Measurements from ENCODE around the gene SAP25. TPM values are rescaled to one million over a fixed set of nuclear protein-coding genes. Genes with fewer than 3 reads are reported as not detected.

SAP25 gene
- polyA plus RNA-seq, 1 donor from 2014 or later = 0.52 TPM

DNA sequence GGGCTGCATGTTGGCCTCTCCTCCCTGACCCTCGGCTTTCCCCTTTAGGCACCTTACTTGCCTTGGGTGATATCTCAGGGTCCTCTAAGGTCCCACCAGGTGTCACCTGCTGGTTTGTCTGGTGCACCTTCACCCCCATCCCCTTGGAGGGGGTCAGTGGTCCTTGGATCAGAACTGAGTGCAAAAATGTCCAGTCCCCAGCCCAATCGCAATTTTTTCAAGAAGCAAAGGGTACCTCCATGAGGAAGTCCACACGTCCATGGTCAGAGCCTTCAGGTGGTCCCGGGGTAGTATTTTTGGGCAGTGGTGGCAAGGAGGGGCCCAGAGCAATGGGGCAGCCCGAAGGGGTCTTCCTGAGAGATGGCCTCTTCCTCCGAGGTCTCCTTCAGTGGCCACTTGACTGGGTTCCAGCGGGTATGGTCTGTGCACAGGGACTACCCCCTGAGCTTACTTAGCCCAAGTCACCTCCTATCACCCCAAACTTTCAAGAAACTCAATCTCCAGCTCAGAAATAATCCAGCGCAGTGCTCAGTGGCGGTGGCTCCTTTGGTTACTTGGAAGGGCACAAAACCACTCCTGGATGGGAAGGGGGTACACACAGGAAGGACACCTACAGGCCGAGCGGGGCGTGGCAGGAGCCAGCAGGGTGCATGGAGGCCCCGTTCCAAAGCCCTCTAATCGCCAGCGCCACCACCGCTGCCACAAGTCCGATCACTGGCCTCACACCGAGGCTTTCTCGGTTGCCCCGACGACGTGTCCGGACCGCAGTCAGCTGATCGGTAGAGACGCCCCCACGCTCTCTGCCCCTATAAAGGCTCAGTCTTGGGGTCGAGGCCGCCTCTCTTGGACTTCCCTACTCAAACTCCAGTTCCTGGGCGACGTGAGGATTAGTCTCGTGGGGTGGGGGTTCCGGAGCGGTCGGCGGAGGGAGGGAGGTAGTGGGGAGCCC is 4.5 kb downstream of the SAP25 start:
- no peaks in the 10 kb centered on the region for H3K9me2 ChIP-seq (ENCODE audit: insufficient read depth, low read length)
- no peak overlapping the region for H3K9ac ChIP-seq (ENCODE audit: low read length)
- H3K4me3 ChIP-seq (ENCODE audit: low read length) = peak overlapping the region; percentile 61
- no peaks in the 10 kb centered on the region for H3K36me3 ChIP-seq (ENCODE audit: insufficient read depth, low read length)
- no peaks in the 10 kb centered on the region for H3K9me3 ChIP-seq (ENCODE audit: low read length)
- no peaks in the 10 kb centered on the region for H3F3A ChIP-seq (ENCODE audit: insufficient read depth, low read length, poor library complexity, severe bottlenecking)
- no peak overlapping the region for H2AFZ ChIP-seq (ENCODE audit: low read depth, low read length)
- H3K27ac ChIP-seq (ENCODE audit: low read length) = no peak overlapping the region
- H3K27me3 ChIP-seq (ENCODE audit: insufficient read depth, low read depth, low read length) = peaks cover 27% of the 10 kb centered on the region
- no peak for TF ChIP-seq MXI1 (conservative IDR thresholded peaks at IDR 0.05; ENCODE audit: poor library complexity, severe bottlenecking)
- no peak for TF ChIP-seq EP300 (conservative IDR thresholded peaks at IDR 0.05; ENCODE audit: poor library complexity, severe bottlenecking)
- TF ChIP-seq REST (IDR thresholded peaks at IDR 0.05; ENCODE audit: borderline replicate concordance) = no peak
- no peak for TF ChIP-seq TAF1 (IDR thresholded peaks at IDR 0.05; ENCODE audit: low read depth)
- no peak for TF ChIP-seq RAD21 (conservative IDR thresholded peaks at IDR 0.05)
- TF ChIP-seq SMC3 (conservative IDR thresholded peaks at IDR 0.05; ENCODE audit: poor library complexity) = no peak
- no peaks in the 10 kb centered on the region for H3K79me2 ChIP-seq (replicated peaks; ENCODE audit: insufficient read depth, low read length)
- no peak overlapping the region for H3K4me2 ChIP-seq (ENCODE audit: low read length)
- H4K20me1 ChIP-seq (ENCODE audit: insufficient read depth) = no peaks in the 10 kb centered on the region

DNA sequence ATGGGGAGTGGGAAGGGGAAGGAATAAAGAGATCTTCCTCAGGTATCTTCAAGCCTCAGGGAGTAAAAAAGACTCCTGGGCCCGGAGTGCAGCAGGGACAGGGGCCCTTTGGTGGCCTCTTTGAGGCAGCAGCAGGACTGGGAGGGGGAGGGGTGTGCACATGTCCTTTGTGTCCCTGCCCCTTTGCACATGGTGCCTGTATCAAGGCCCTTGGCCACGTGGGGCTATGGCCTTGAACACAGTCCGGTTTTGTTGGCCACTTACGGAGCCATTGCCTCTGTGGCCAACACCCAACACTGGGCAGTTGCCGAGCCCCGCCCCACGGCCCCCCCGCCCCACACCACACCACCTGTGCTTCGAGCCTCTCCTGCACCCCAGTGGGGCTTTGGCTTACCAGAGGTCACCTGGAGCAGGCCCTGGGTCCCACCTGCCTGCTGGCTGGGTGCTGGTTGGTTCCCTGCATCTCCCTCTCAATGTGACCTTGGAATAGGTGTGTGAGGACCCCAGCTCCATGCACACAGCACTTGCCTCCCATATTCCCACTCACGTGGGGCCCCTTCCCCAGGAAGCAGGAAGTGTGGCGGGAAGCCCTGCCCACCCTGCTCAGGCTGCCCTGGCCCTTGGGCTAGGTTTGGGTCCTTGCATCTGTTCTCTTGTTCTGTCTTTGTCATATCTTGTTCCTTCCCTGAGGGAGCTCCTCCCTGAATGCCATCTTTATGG is 5.4 kb downstream of the SAP25 start:
- TF ChIP-seq TAF1 (IDR thresholded peaks at IDR 0.05; ENCODE audit: low read depth) (no peak), RAD21 (conservative IDR thresholded peaks at IDR 0.05) (no peak), SMC3 (conservative IDR thresholded peaks at IDR 0.05; ENCODE audit: poor library complexity) (no peak), POLR2AphosphoS5 (IDR thresholded peaks at IDR 0.05) (no peak), EP300 (conservative IDR thresholded peaks at IDR 0.05; ENCODE audit: poor library complexity, severe bottlenecking) (no peak), REST (IDR thresholded peaks at IDR 0.05; ENCODE audit: borderline replicate concordance) (no peak), MXI1 (conservative IDR thresholded peaks at IDR 0.05; ENCODE audit: poor library complexity, severe bottlenecking) (no peak), EZH2 (IDR thresholded peaks at IDR 0.05; ENCODE audit: borderline replicate concordance, insufficient read depth, low read length, poor library complexity, severe bottlenecking) (no peak)
- TF ChIP-seq, protein P1, sequence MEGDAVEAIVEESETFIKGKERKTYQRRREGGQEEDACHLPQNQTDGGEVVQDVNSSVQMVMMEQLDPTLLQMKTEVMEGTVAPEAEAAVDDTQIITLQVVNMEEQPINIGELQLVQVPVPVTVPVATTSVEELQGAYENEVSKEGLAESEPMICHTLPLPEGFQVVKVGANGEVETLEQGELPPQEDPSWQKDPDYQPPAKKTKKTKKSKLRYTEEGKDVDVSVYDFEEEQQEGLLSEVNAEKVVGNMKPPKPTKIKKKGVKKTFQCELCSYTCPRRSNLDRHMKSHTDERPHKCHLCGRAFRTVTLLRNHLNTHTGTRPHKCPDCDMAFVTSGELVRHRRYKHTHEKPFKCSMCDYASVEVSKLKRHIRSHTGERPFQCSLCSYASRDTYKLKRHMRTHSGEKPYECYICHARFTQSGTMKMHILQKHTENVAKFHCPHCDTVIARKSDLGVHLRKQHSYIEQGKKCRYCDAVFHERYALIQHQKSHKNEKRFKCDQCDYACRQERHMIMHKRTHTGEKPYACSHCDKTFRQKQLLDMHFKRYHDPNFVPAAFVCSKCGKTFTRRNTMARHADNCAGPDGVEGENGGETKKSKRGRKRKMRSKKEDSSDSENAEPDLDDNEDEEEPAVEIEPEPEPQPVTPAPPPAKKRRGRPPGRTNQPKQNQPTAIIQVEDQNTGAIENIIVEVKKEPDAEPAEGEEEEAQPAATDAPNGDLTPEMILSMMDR (IDR thresholded peaks at IDR 0.05; ENCODE audit: poor library complexity, severe bottlenecking) = no peak
- no peaks in the 10 kb centered on the region for H4K20me1 ChIP-seq (ENCODE audit: insufficient read depth)
- H3K4me2 ChIP-seq (ENCODE audit: low read length) = no peak overlapping the region
- H3K27me3 ChIP-seq (ENCODE audit: insufficient read depth, low read depth, low read length) = peaks cover 27% of the 10 kb centered on the region
- H3K27ac ChIP-seq (ENCODE audit: low read length) = no peak overlapping the region
- no peaks in the 10 kb centered on the region for H3K36me3 ChIP-seq (ENCODE audit: insufficient read depth, low read length)
- H3K9me3 ChIP-seq (ENCODE audit: low read length) = no peaks in the 10 kb centered on the region
- H2AFZ ChIP-seq (ENCODE audit: low read depth, low read length) = no peak overlapping the region
- H3K79me2 ChIP-seq (replicated peaks; ENCODE audit: insufficient read depth, low read length) = no peaks in the 10 kb centered on the region
- H3K9me2 ChIP-seq (ENCODE audit: insufficient read depth, low read length) = no peaks in the 10 kb centered on the region
- H3K4me3 ChIP-seq (ENCODE audit: low read length) = no peak overlapping the region
- no peak overlapping the region for H3K9ac ChIP-seq (ENCODE audit: low read length)
- H3F3A ChIP-seq (ENCODE audit: insufficient read depth, low read length, poor library complexity, severe bottlenecking) = no peaks in the 10 kb centered on the region
